MM.1S (cell line): ENCODE results near the gene MED15.

Source experiments
- CTCF ChIP-seq: fragments of 300-600 bp; sonication (generic); IDR thresholded peaks from 2 replicates; pipeline ENCODE4 v1.5.1; 2016; ENCODE audit warnings: antibody characterized with exemption, low read length, mixed read lengths
- EZH2 ChIP-seq: fragments of 300-600 bp; sonication (generic); optimal IDR thresholded peaks from 2 replicates; pipeline ENCODE3; 2017; ENCODE audit warnings: low read depth, mild to moderate bottlenecking, antibody characterized with exemption, low read length, mixed read lengths
- EZH2phosphoT487 ChIP-seq: fragments of 300-600 bp; sonication (generic); IDR thresholded peaks from 2 replicates; pipeline ENCODE4 v1.6.1; 2018; ENCODE audit warnings: antibody characterized with exemption, low read length

- TF ChIP-seq CTCF, result no peak
- no peak for TF ChIP-seq EZH2phosphoT487
- no peak for TF ChIP-seq EZH2
Measured at GRCh38 chr22:20530368-20531153, 23.2 kb downstream of the MED15 start.
